Parathyroid adenoma (tissue), 2 donors: ENCODE results near the gene MFAP2.

Source experiments
- H2AFZ ChIP-seq: fragments of 300-600 bp; sonication (generic); one replicate; pipeline ENCODE4 v1.7.0; 2017; ENCODE audit warnings: antibody characterized with exemption, mild to moderate bottlenecking
- H3K27ac ChIP-seq: fragments of 300-600 bp; sonication (generic); one replicate; pipeline ENCODE4 v1.7.0; 2017
- H3K27me3 ChIP-seq: fragments of 300-600 bp; sonication (generic); one replicate; pipeline ENCODE4 v1.7.0; 2017; ENCODE audit warnings: low read length; ENCODE audit not compliant: control insufficient read depth, insufficient read depth
- H3K36me3 ChIP-seq: fragments of 300-600 bp; sonication (generic); one replicate; pipeline ENCODE4 v1.7.0; 2017; ENCODE audit warnings: low read length; ENCODE audit not compliant: control insufficient read depth, insufficient read depth
- H3K4me1 ChIP-seq: fragments of 300-600 bp; sonication (generic); one replicate; pipeline ENCODE4 v1.7.0; 2017; ENCODE audit warnings: control low read depth
- H3K4me2 ChIP-seq: fragments of 300-600 bp; sonication (generic); one replicate; pipeline ENCODE4 v1.7.0; 2017; ENCODE audit warnings: low read length
- H3K4me3 ChIP-seq: fragments of 300-600 bp; sonication (generic); one replicate; pipeline ENCODE4 v1.7.0; 2017; ENCODE audit warnings: low read depth, low read length
- H3K79me2 ChIP-seq: fragments of 300-600 bp; sonication (generic); one replicate; pipeline ENCODE4 v1.7.0; 2017; ENCODE audit warnings: control low read depth
- H3K9ac ChIP-seq: fragments of 300-600 bp; sonication (generic); one replicate; pipeline ENCODE4 v1.7.0; 2017; ENCODE audit warnings: mild to moderate bottlenecking
- H3K9me3 ChIP-seq: fragments of 300-600 bp; sonication (generic); one replicate; pipeline ENCODE4 v1.7.0; 2017; ENCODE audit warnings: low read length; ENCODE audit not compliant: control insufficient read depth
- TF ChIP-seq, protein P1 (sequence below): fragments of 300-600 bp; sonication (generic); IDR thresholded peaks from one replicate; pipeline ENCODE4 v1.7.0; 2017; ENCODE audit warnings: antibody characterized with exemption, mild to moderate bottlenecking
- donor health status: primary hyperparathyroidism.

MFAP2 gene

DNA sequence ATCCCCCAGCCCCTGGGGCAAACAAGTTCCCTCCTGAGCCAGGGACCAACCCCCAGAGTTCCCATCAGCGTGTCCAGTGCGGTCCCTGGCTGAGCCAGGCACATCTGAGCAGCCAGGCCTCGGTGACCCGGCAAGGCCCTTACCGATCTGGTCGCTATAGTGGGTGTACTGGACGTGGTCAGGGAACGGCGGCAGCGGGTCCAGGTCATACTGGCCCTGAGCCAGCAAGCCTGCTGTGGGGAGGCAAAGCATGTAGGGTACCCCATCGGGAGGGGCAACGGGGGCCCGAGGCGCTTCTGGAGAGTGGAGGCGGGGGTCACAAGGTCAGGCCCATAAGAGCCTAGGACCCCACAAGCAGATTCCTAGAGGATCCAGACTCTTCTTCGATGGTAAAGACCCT, 3.5 kb downstream of the MFAP2 start:
- Histone ChIP-seq H3K4me3 (no peak overlapping the region), H3K9ac (no peak overlapping the region), H2AFZ (no peak overlapping the region), H3K27ac (no peak overlapping the region), H3K4me2 (no peak overlapping the region), H3K27me3 (no peaks in the 10 kb centered on the region), H3K9me3 (no peaks in the 10 kb centered on the region), H3K4me1 (no peaks in the 10 kb centered on the region), H3K36me3 (no peaks in the 10 kb centered on the region), H3K79me2 (no peaks in the 10 kb centered on the region)
- TF ChIP-seq, protein P1, sequence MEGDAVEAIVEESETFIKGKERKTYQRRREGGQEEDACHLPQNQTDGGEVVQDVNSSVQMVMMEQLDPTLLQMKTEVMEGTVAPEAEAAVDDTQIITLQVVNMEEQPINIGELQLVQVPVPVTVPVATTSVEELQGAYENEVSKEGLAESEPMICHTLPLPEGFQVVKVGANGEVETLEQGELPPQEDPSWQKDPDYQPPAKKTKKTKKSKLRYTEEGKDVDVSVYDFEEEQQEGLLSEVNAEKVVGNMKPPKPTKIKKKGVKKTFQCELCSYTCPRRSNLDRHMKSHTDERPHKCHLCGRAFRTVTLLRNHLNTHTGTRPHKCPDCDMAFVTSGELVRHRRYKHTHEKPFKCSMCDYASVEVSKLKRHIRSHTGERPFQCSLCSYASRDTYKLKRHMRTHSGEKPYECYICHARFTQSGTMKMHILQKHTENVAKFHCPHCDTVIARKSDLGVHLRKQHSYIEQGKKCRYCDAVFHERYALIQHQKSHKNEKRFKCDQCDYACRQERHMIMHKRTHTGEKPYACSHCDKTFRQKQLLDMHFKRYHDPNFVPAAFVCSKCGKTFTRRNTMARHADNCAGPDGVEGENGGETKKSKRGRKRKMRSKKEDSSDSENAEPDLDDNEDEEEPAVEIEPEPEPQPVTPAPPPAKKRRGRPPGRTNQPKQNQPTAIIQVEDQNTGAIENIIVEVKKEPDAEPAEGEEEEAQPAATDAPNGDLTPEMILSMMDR: no peak

DNA sequence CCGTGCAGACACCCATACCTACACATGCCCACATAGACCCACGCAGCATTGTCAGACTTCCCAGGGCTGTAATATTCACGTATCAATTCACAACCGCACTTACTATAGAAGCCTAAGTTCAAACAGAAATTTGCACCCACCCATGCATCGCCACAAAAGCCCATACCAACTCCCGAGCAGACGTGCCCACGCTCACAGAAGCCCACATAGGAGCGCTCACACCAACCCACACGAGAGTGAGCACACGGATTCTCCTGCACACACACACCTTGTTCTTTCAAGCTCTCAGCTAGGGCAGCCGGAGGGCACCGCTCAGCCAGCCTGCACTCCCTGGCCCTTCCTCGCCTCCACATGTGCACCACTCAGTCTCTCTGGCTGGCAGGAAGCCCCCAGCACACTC, 4.6 kb downstream of the MFAP2 start:
- H3K27ac ChIP-seq: no peak overlapping the region
- no peak overlapping the region for H3K4me3 ChIP-seq
- no peak overlapping the region for H2AFZ ChIP-seq
- no peak overlapping the region for H3K4me2 ChIP-seq
- no peaks in the 10 kb centered on the region for H3K4me1 ChIP-seq
- no peak overlapping the region for H3K9ac ChIP-seq
- no peaks in the 10 kb centered on the region for H3K36me3 ChIP-seq
- TF ChIP-seq, protein P1: no peak
- H3K79me2 ChIP-seq: no peaks in the 10 kb centered on the region
- no peaks in the 10 kb centered on the region for H3K27me3 ChIP-seq
- no peaks in the 10 kb centered on the region for H3K9me3 ChIP-seq

DNA sequence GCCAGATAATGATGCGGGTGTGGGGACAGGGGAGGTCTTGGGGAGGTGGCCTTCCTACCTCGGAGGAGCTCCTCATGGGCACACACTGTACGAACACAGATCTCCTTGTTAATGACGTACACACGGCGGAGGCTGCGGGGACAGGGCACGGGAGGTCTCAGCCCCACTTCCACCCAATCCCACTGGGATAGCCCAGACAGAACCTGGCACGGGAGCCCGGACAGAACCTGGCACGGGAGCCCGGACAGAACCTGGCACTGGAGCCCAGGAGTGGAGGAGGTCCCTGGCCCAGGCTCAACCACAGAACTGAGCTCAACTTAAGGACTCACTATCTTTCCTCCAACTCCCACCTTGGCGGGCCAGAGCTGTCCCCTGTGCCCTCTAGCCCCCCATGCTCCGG, 5.2 kb downstream of the MFAP2 start:
- no peak overlapping the region for H3K9ac ChIP-seq
- H3K27me3 ChIP-seq: no peaks in the 10 kb centered on the region
- no peaks in the 10 kb centered on the region for H3K36me3 ChIP-seq
- H2AFZ ChIP-seq: no peak overlapping the region
- H3K79me2 ChIP-seq: no peaks in the 10 kb centered on the region
- TF ChIP-seq, protein P1: no peak
- no peaks in the 10 kb centered on the region for H3K4me1 ChIP-seq
- no peak overlapping the region for H3K4me2 ChIP-seq
- no peak overlapping the region for H3K4me3 ChIP-seq
- no peak overlapping the region for H3K27ac ChIP-seq
- H3K9me3 ChIP-seq: no peaks in the 10 kb centered on the region

DNA sequence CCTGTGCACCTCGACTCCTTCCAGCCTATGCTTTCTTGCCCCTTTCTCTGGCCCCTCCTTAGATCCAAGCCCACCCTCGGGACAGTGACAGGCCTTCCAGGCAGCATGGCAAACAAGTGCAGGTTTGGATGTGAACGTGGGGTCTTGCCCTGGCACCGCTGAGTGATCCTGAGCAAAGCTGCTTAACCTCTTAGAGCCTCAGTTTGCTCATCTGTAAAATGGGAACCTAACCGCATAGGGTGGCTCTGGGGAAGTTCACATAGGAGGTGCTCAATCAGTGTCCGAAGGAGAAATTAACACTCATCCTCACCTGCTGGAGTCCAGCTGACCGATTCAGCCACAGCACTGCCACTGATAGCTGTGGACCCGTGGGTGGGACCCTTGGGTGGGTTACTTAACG, 7.2 kb downstream of the MFAP2 start:
- no peak overlapping the region for H3K4me2 ChIP-seq
- no peak overlapping the region for H2AFZ ChIP-seq
- H3K9me3 ChIP-seq: no peaks in the 10 kb centered on the region
- no peak overlapping the region for H3K9ac ChIP-seq
- H3K4me3 ChIP-seq: no peak overlapping the region
- no peaks in the 10 kb centered on the region for H3K36me3 ChIP-seq
- no peaks in the 10 kb centered on the region for H3K79me2 ChIP-seq
- H3K27me3 ChIP-seq: no peaks in the 10 kb centered on the region
- no peaks in the 10 kb centered on the region for H3K4me1 ChIP-seq
- H3K27ac ChIP-seq: no peak overlapping the region
- TF ChIP-seq, protein P1: no peak

DNA sequence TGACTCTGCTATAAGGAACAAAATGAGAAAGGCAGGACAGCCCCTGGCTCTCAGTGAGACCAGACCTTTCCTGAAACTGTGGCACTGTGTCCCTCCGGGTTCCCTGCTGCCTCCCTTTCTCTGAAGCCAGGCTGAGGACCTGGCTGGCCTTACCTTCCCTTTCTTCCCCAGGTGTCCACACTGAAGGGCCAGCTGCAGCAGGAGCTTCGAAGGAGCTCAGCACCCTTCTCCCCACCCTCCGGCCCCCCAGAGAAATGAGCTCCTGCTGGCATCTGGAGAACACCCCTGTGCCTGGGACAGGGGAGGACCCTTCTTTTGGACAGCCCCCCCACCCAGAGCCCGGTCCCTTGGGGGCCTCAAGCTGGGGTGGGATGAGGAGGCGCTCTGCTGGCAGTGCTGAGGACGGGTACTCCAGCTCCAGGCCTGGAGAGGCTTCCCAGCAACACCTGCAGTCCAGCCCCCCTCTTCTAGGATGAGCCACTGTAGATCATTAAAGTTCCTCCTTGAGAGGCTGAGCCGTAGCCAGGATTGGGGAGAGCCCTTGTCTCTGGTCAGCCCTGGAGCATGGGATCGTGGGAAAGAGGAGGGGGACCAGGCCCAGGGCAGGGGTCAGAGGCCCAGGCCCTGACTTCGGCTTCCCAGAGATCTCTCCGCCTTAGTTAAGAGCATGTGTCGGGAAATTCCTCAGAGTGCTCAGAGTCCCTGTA, 8.1 kb downstream of the MFAP2 start:
- Histone ChIP-seq H3K4me1 (peaks cover 2% of the 10 kb centered on the region), H3K36me3 (no peaks in the 10 kb centered on the region), H3K27ac (no peak overlapping the region), H3K9ac (no peak overlapping the region), H3K79me2 (no peaks in the 10 kb centered on the region), H3K4me3 (no peak overlapping the region), H3K27me3 (no peaks in the 10 kb centered on the region), H2AFZ (no peak overlapping the region), H3K4me2 (no peak overlapping the region), H3K9me3 (no peaks in the 10 kb centered on the region)
- TF ChIP-seq, protein P1: no peak
